Body of pancreas (tissue), 4 donors: ENCODE results near the gene ALDH7A1. TPM values are rescaled to one million over a fixed set of nuclear protein-coding genes. Genes with fewer than 3 reads are reported as not detected.
A peak's percentile ranks its signal among the peaks of the same experiment; 100 is the strongest.

ENCODE experiments used
- ATAC-seq: fragments of 150-250 bp; one replicate; pipeline ENCODE4 v1.9.1; 2016
- DNase-seq, 4 donors: peaks; one replicate each; pipeline ENCODE4 v3.0.0-alpha.2; 2019
- H3K27ac ChIP-seq, 4 donors: fragments of 200-600 bp; sonication (generic); 1 replicate in 3 of 4; 2 replicates in 1 of 4; pipeline versions ENCODE4 v1.5.1 to v1.6.1; 2016 to 2019; ENCODE audit warnings: mild to moderate bottlenecking in 1 of 4, mixed read lengths in 1 of 4, moderate library complexity in 1 of 4
- H3K27me3 ChIP-seq, 2 donors: fragments of 200-600 bp; sonication (generic); one replicate each; pipeline ENCODE4 v1.6.0; 2016; ENCODE audit warnings: mild to moderate bottlenecking in 1 of 2
- H3K36me3 ChIP-seq, 2 donors: fragments of 200-600 bp; sonication (generic); replicated peaks in 1 of 2; 2 replicates each; pipeline ENCODE4 v1.5.1; 2016; ENCODE audit warnings: low read depth in 2 of 2; ENCODE audit not compliant: insufficient read depth in 1 of 2
- H3K4me1 ChIP-seq: fragments of 200-600 bp; sonication (generic); one replicate; pipeline ENCODE4 v1.6.0; 2016
- H3K4me3 ChIP-seq, 2 donors: fragments of 200-600 bp; sonication (generic); 1 replicate in 1 of 2; 2 replicates in 1 of 2; pipeline ENCODE4 v1.5.1; 2016 to 2019
- H3K9me3 ChIP-seq, 3 donors: fragments of 200-600 bp; sonication (generic); 1 replicate in 2 of 3; 2 replicates in 1 of 3; pipeline ENCODE4 v1.5.1; 2016
- CTCF ChIP-seq, 7 experiments: fragments of 450-650 bp in 4 of 7; fragments of 200-600 bp in 3 of 7; sonication (generic) in 3 of 7; IDR thresholded peaks; one replicate each; pipeline ENCODE4 v1.5.1; 2016 to 2019; ENCODE audit warnings: antibody characterized with exemption in 7 of 7
- POLR2A ChIP-seq, 3 donors: fragments of 450-650 bp; IDR thresholded peaks; one replicate each; pipeline ENCODE4 v1.6.1; 2016; ENCODE audit warnings: antibody characterized with exemption in 3 of 3, mild to moderate bottlenecking in 2 of 3
- WGBS, 2 donors: methylation state at CpG; one replicate each; pipeline ENCODE4 v1.1.5; 2017; 5-methylcytosine and 5-hydroxymethylcytosine counted together
- intact Hi-C: fragments of 100-400 bp; cut with DNase I; formaldehyde crosslinking; loops from one replicate; pipeline ENCODE4 v1.15.1; 2023
- total RNA-seq, 2 donors: library from RNA; depleted of rRNA; stranded (reverse); fragments of >200 nt; gene quantifications; one replicate each; pipeline ENCODE4 v1.1.0, GENCODE V29; 2016

Gene ALDH7A1
- total RNA-seq, 2 donors from 2014 or later: 19.1 to 27.0 TPM

GRCh38 chr5:126633552-126633951, 38.5 kb upstream of the ALDH7A1 start:
- Histone ChIP-seq H3K4me3 (no peak overlapping the region), H3K36me3 (no peaks in the 10 kb centered on the region), H3K9me3 (no peaks in the 10 kb centered on the region), H3K27ac (no peak overlapping the region), H3K4me1 (no peaks in the 10 kb centered on the region), H3K27me3 (no peaks in the 10 kb centered on the region)
- DNase-seq: no peak
- intact Hi-C loops: no loop called here
- no peak for ATAC-seq
- WGBS, 2 donors: 89 to 94% methylated on average over 4 of the region's 4 CpGs
- TF ChIP-seq CTCF (IDR thresholded peaks at IDR 0.05): no peak
- no peak for TF ChIP-seq POLR2A (IDR thresholded peaks at IDR 0.05)

- Histone ChIP-seq H3K9me3 (no peaks in the 10 kb centered on the region), H3K27ac (no peak overlapping the region), H3K4me1 (no peaks in the 10 kb centered on the region), H3K36me3 (no peaks in the 10 kb centered on the region), H3K4me3 (no peak overlapping the region), H3K27me3 (no peaks in the 10 kb centered on the region)
- intact Hi-C loops: no loop called here
- no peak for DNase-seq
- ATAC-seq: no peak
- WGBS, 2 donors: 52 to 59% methylated on average over 3 of the region's 3 CpGs
- TF ChIP-seq POLR2A (IDR thresholded peaks at IDR 0.05) (no peak), CTCF (IDR thresholded peaks at IDR 0.05) (no peak)
Observed at GRCh38 chr5:126631920-126632319, 36.9 kb upstream of the ALDH7A1 start.

GRCh38 chr5:126628102-126628501, 33.1 kb upstream of the ALDH7A1 start:
- Histone ChIP-seq H3K9me3 (no peaks in the 10 kb centered on the region), H3K4me3 (no peak overlapping the region), H3K36me3 (peaks cover 0 to 2% of the 10 kb centered on the region in 2 donors), H3K4me1 (no peaks in the 10 kb centered on the region), H3K27ac (no peak overlapping the region), H3K27me3 (no peaks in the 10 kb centered on the region)
- DNase-seq: no peak
- no peak for TF ChIP-seq POLR2A (IDR thresholded peaks at IDR 0.05)
- no peak for TF ChIP-seq CTCF (IDR thresholded peaks at IDR 0.05)
- intact Hi-C loops: no loop called here
- no peak for ATAC-seq
- whole genome bisulfite sequencing, 2 donors: 73 to 76% methylated on average over 10 to 11 of the region's 11 CpGs

GRCh38 chr5:126624534-126624933, 29.5 kb upstream of the ALDH7A1 start:
- H3K27me3 ChIP-seq: no peaks in the 10 kb centered on the region
- WGBS, 2 donors: 59 to 65% methylated on average over 4 of the region's 4 CpGs
- no peak for ATAC-seq

More at GRCh38 chr5:126624534-126624933, 29.5 kb upstream of the ALDH7A1 start:
- intact Hi-C loops: no loop called here
- H3K9me3 ChIP-seq: no peaks in the 10 kb centered on the region
- no peak for TF ChIP-seq POLR2A (IDR thresholded peaks at IDR 0.05)
- no peak for TF ChIP-seq CTCF (IDR thresholded peaks at IDR 0.05)
- no peak for DNase-seq
- H3K4me3 ChIP-seq: no peak overlapping the region
- H3K27ac ChIP-seq: peak overlapping the region in 1 of 4 donors; percentile 5
- H3K4me1 ChIP-seq: no peaks in the 10 kb centered on the region
- peaks cover 0 to 5% of the 10 kb centered on the region in 2 donors for H3K36me3 ChIP-seq
